H1 (cell line): ENCODE results near the gene NTN4. TPM values are rescaled to one million over a fixed set of nuclear protein-coding genes. Genes with fewer than 3 reads are reported as not detected.

Source experiments
- RFX5 ChIP-seq: IDR thresholded peaks from 2 replicates; pipeline ENCODE4 v1.6.1; 2011; ENCODE audit warnings: low read depth, low read length, improper control_type of control experiment, borderline replicate concordance
- RXRA ChIP-seq: IDR thresholded peaks from 2 replicates; pipeline ENCODE4 v1.6.1; 2011; ENCODE audit warnings: low read depth, mild to moderate bottlenecking, low read length, moderate library complexity; ENCODE audit not compliant: insufficient read depth
- SAP30 ChIP-seq: fragments of 300-600 bp; sonication (generic); IDR thresholded peaks from 2 replicates; pipeline ENCODE4 v1.7.1; 2012; ENCODE audit warnings: low read length, moderate library complexity, mild to moderate bottlenecking, inconsistent platforms; ENCODE audit not compliant: insufficient read depth, insufficient replicate concordance
- polyA plus RNA-seq, 7 experiments: library from polyadenylated mRNA; depleted of rRNA in 3 of 7; stranded (reverse) in 5 of 7; unstranded in 2 of 7; fragments of >200 nt in 5 of 7; fragments of 200-250 nt in 2 of 7; gene quantifications; 1 replicate in 5 of 7; 2 replicates in 1 of 7; 4 replicates in 1 of 7; pipeline versions ENCODE4 v1.2.1 to v1.2.3, GENCODE V29; 2011 to 2013; ENCODE audit warnings: missing spikeins in 2 of 7, mixed read lengths in 2 of 7
- total RNA-seq: library from RNA; stranded (reverse); fragmentation: NEBNext Ultra II Directional; extraction: Animal tissue kit (Norgen Biotek cat#: 25700); gene quantifications from 2 replicates; pipeline ENCODE4 v1.2.1, GENCODE V29; 2021
- TF ChIP-seq, protein P1 (sequence below): IDR thresholded peaks from 2 replicates; pipeline ENCODE4 v1.6.1; 2012; ENCODE audit warnings: low read length, inconsistent platforms
- TF ChIP-seq, protein P2 (sequence below): IDR thresholded peaks from 2 replicates; pipeline ENCODE4 v1.6.1; 2011; ENCODE audit warnings: low read length, improper control_type of control experiment
- TF ChIP-seq, protein P3 (sequence below): IDR thresholded peaks from 2 replicates; pipeline ENCODE4 v1.6.1; 2012; ENCODE audit warnings: inconsistent platforms

Gene NTN4
- total and polyA plus RNA-seq, 2 of the 8 experiments (the other 6 are each of a cell fraction or from before 2014, with no cell fraction given) = 0.74 to 1.3 TPM

DNA sequence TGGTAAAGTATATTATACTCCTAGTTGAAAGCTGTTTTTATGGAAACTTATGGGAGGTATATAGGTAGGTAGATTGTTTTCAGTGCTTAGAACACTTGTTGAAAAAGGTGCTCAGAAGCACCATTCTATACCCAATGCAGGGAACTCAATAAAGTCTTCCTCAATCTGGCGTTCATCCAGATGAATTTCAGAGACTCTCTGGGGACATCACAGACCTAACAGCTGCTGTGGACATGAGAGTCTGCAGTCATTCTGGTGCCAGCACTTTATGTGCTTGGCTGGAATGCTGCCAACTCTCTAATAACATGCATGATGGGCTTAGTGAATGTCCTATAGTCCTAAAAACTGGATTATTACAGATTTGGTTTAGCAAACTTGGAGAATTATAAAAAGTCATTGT, 115.9 kb downstream of the NTN4 start (continued):
- TF ChIP-seq, protein P1, sequence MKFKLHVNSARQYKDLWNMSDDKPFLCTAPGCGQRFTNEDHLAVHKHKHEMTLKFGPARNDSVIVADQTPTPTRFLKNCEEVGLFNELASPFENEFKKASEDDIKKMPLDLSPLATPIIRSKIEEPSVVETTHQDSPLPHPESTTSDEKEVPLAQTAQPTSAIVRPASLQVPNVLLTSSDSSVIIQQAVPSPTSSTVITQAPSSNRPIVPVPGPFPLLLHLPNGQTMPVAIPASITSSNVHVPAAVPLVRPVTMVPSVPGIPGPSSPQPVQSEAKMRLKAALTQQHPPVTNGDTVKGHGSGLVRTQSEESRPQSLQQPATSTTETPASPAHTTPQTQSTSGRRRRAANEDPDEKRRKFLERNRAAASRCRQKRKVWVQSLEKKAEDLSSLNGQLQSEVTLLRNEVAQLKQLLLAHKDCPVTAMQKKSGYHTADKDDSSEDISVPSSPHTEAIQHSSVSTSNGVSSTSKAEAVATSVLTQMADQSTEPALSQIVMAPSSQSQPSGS = no peak
- TF ChIP-seq RFX5 (no peak), RXRA (no peak), SAP30 (no peak)
- TF ChIP-seq, protein P2, sequence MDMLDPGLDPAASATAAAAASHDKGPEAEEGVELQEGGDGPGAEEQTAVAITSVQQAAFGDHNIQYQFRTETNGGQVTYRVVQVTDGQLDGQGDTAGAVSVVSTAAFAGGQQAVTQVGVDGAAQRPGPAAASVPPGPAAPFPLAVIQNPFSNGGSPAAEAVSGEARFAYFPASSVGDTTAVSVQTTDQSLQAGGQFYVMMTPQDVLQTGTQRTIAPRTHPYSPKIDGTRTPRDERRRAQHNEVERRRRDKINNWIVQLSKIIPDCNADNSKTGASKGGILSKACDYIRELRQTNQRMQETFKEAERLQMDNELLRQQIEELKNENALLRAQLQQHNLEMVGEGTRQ = no peak
- TF ChIP-seq, protein P3, sequence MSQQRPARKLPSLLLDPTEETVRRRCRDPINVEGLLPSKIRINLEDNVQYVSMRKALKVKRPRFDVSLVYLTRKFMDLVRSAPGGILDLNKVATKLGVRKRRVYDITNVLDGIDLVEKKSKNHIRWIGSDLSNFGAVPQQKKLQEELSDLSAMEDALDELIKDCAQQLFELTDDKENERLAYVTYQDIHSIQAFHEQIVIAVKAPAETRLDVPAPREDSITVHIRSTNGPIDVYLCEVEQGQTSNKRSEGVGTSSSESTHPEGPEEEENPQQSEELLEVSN = no peak
